ENCODE data around the gene ROCK1. TPM values are rescaled to one million over a fixed set of nuclear protein-coding genes. Genes with fewer than 3 reads are reported as not detected.

ROCK1 gene
- total and polyA plus RNA-seq, 2 experiments from 2014 or later = 33.6 to 35.9 TPM

DNA sequence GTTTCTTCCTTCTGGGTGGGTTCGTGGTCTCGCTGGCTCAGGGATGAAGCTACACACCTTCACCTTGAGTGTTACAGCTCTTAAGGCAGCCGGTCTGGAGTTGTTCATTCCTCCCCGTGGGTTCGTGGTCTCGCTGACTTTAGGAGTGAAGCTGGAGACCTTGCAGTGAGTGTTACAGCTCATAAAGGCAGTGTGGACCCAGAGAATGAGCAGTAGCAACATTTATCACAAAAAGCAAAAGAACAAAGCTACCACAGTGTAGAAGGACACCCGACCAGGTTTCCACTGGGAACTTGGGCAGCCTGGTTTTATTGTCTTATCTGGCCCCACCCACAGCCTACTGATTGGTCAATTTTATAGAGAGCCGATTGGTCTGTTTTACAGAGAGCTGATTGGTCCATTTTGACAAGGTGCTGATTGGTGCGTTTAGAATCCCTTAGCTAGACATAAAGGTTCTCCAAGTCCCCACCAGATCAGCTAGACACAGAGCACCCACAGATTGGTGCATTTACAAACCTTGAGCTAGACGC lies 20.1 kb upstream of the ROCK1 start:
- Histone ChIP-seq H3K9me2 (ENCODE audit: insufficient read depth) (no peaks in the 10 kb centered on the region), H2AFZ (no peak overlapping the region), H3K4me1 (ENCODE audit: insufficient read depth) (peaks cover 13% of the 10 kb centered on the region), H3K9ac (no peak overlapping the region), H3K4me2 (ENCODE audit: unreplicated experiment) (no peak overlapping the region), H3K4me3 (no peak overlapping the region), H3K27me3 (replicated peaks; ENCODE audit: insufficient read depth) (no peaks in the 10 kb centered on the region), H3K9me3 (ENCODE audit: low read depth) (no peaks in the 10 kb centered on the region), H3K27ac (no peak overlapping the region), H4K20me1 (ENCODE audit: insufficient read depth) (no peaks in the 10 kb centered on the region), H3K79me2 (ENCODE audit: insufficient read depth) (no peaks in the 10 kb centered on the region), H3K36me3 (ENCODE audit: low read depth) (no peaks in the 10 kb centered on the region), H3F3A (ENCODE audit: insufficient read depth) (peaks cover 20% of the 10 kb centered on the region; the same call in 1 of the 2 replicates)
- DNase-seq = no peak
- WGBS, 2 experiments (ENCODE audit: low coverage in 1 of 2, low lambda C conversion rate in 2 of 2, missing lambda C conversion rate in 2 of 2) = 83 to 86% methylated on average over 10 of the region's 10 CpGs
- in situ Hi-C loops (cut with MboI) = no loop called here
- TF ChIP-seq EZH2 (IDR thresholded peaks at IDR 0.05; ENCODE audit: insufficient read depth, poor library complexity, severe bottlenecking) (no peak), EZH2phosphoT487 (IDR thresholded peaks at IDR 0.05; ENCODE audit: insufficient read depth, low read depth) (no peak)

DNA sequence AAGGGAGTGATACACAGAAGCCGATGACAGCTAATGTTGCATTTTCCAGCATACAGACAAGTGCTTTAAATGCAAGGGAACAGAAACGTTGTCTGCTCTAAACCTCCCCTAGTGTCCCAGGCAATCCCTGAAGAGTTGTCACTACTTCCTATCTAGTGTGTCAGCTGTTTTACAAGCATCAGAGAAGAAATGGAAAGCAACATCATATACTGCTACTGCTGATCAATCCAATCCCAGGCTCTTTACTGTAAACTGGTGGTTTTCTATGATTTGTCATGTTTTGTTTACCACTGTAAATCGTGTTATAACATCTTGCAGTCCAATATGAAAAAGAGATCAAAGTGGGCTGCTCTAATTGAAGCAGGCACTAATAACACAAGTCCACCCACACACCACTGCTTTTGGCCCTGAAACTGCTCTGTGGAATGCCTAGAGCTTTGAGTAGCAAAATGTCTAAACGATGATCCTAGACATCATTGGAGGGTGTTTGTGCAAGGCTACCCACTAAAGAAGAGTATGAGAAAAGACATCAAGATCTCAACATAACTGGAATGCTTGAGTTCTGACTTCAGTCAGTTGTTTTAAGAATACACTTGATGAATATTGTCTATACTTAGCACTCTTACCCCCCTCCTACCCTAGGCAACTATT lies 18.1 kb upstream of the ROCK1 start:
- Histone ChIP-seq H3K27ac (no peak overlapping the region), H3K27me3 (replicated peaks; ENCODE audit: insufficient read depth) (no peaks in the 10 kb centered on the region), H3F3A (ENCODE audit: insufficient read depth) (peaks cover 18% of the 10 kb centered on the region; the same call in 1 of the 2 replicates), H3K4me1 (ENCODE audit: insufficient read depth) (peaks cover 13% of the 10 kb centered on the region), H2AFZ (no peak overlapping the region), H3K9ac (no peak overlapping the region), H3K4me3 (no peak overlapping the region; the same call in 1 of the 2 replicates), H3K9me2 (ENCODE audit: insufficient read depth) (no peaks in the 10 kb centered on the region), H4K20me1 (ENCODE audit: insufficient read depth) (no peaks in the 10 kb centered on the region), H3K36me3 (ENCODE audit: low read depth) (no peaks in the 10 kb centered on the region), H3K9me3 (ENCODE audit: low read depth) (no peaks in the 10 kb centered on the region), H3K4me2 (ENCODE audit: unreplicated experiment) (peak overlapping the region; percentile 51), H3K79me2 (ENCODE audit: insufficient read depth) (no peaks in the 10 kb centered on the region)
- in situ Hi-C loops (cut with MboI) = no loop called here
- peak; percentile 85 for DNase-seq
- 23 to 27% methylated on average over 4 of the region's 4 CpGs for WGBS, 2 experiments (ENCODE audit: low coverage in 1 of 2, low lambda C conversion rate in 2 of 2, missing lambda C conversion rate in 2 of 2)
- no peak for TF ChIP-seq EZH2 (IDR thresholded peaks at IDR 0.05; ENCODE audit: insufficient read depth, poor library complexity, severe bottlenecking)
- TF ChIP-seq EZH2phosphoT487 (IDR thresholded peaks at IDR 0.05; ENCODE audit: insufficient read depth, low read depth) = peak; percentile 96

DNA sequence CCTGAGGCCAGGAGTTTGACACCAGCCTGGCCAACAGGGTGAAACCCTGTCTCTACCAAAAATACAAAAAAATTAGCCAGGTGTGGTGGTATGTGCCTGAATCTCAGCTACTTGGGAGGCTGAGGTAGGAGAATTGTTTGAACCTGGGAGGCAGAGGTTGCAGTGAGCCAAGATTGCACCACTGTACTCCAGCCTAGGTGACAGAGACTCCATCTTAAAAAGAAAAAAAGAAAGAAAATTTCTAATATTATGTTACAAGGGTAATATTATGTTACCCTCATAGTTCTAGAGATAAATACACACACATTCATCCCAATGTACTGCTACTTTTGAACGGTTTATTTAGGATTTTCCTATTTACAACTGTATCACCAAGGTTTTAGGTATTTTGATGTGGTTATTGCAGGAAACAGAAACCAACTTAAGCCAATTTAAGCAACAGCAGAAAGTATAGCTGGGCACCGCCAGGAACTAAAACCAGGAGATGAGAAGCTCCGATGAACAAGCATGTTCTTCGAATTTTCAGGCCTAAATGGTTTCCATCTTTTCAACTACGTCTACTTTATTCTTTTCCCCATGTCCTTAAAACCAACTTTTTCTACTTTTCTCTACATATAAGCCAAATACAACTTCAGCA lies 11.8 kb upstream of the ROCK1 start:
- no peaks in the 10 kb centered on the region for H4K20me1 ChIP-seq (ENCODE audit: insufficient read depth)
- H3K36me3 ChIP-seq (ENCODE audit: low read depth) = no peaks in the 10 kb centered on the region
- no peak overlapping the region for H2AFZ ChIP-seq
- no peak overlapping the region for H3K9ac ChIP-seq
- peaks cover 8% of the 10 kb centered on the region for H3F3A ChIP-seq (ENCODE audit: insufficient read depth)
- DNase-seq = no peak
- H3K4me2 ChIP-seq (ENCODE audit: unreplicated experiment) = no peak overlapping the region
- WGBS, 2 experiments (ENCODE audit: low coverage in 1 of 2, low lambda C conversion rate in 2 of 2, missing lambda C conversion rate in 2 of 2) = 87% methylated on average over 5 of the region's 5 CpGs
- H3K9me2 ChIP-seq (ENCODE audit: insufficient read depth) = no peaks in the 10 kb centered on the region
- H3K27me3 ChIP-seq (replicated peaks; ENCODE audit: insufficient read depth) = no peaks in the 10 kb centered on the region
- no peak overlapping the region for H3K27ac ChIP-seq
- no peaks in the 10 kb centered on the region for H3K79me2 ChIP-seq (ENCODE audit: insufficient read depth)
- no peak overlapping the region for H3K4me3 ChIP-seq
- TF ChIP-seq EZH2phosphoT487 (IDR thresholded peaks at IDR 0.05; ENCODE audit: insufficient read depth, low read depth) (no peak), EZH2 (IDR thresholded peaks at IDR 0.05; ENCODE audit: insufficient read depth, poor library complexity, severe bottlenecking) (no peak)
- peaks cover 9% of the 10 kb centered on the region for H3K4me1 ChIP-seq (ENCODE audit: insufficient read depth)
- H3K9me3 ChIP-seq (ENCODE audit: low read depth) = no peaks in the 10 kb centered on the region
- in situ Hi-C loops (cut with MboI) = no loop called here

DNA sequence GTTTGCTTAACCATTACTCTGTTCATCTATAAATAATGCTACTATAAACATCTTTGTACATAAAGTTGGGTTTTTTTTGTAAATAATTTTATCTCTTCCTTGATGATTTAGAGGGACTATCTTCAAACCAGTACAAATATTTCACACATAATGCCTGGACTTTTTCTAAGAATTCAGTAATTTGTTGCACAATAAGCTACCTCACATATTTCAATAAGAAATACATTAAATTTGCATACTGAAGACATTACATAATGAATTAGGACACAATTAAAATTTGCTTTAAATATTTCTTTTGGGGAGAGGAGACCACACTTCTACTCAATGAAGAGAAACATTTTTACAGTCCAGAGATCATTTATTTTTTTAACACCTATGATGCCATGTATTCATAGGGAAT lies 7.2 kb upstream of the ROCK1 start:
- Histone ChIP-seq H3K9me2 (ENCODE audit: insufficient read depth) (no peaks in the 10 kb centered on the region), H3K4me3 (no peak overlapping the region), H3K27ac (0 out of 2 replicates have a peak overlapping the region, but pooled peaks have one; percentile 94), H3K27me3 (replicated peaks; ENCODE audit: insufficient read depth) (no peaks in the 10 kb centered on the region), H3K4me1 (ENCODE audit: insufficient read depth) (peaks cover 45% of the 10 kb centered on the region), H3K79me2 (ENCODE audit: insufficient read depth) (no peaks in the 10 kb centered on the region), H3K9me3 (ENCODE audit: low read depth) (no peaks in the 10 kb centered on the region), H3K36me3 (ENCODE audit: low read depth) (no peaks in the 10 kb centered on the region), H2AFZ (no peak overlapping the region), H3K9ac (no peak overlapping the region), H4K20me1 (ENCODE audit: insufficient read depth) (no peaks in the 10 kb centered on the region), H3F3A (ENCODE audit: insufficient read depth) (peaks cover 42% of the 10 kb centered on the region), H3K4me2 (ENCODE audit: unreplicated experiment) (peak overlapping the region; percentile 73)
- TF ChIP-seq EZH2 (IDR thresholded peaks at IDR 0.05; ENCODE audit: insufficient read depth, poor library complexity, severe bottlenecking) = no peak
- TF ChIP-seq EZH2phosphoT487 (IDR thresholded peaks at IDR 0.05; ENCODE audit: insufficient read depth, low read depth) = no peak
- in situ Hi-C loops (cut with MboI) = loop anchor here (10.0 kb wide), 1 partner anchor 56 kb away; no protein-coding TSS in a partner anchor
- DNase-seq = no peak
